Measurements from ENCODE around the gene CGB3. TPM values are rescaled to one million over a fixed set of nuclear protein-coding genes. Genes with fewer than 3 reads are reported as not detected.

Gene CGB3
- total RNA-seq, 2 donors from 2014 or later = not detected

DNA sequence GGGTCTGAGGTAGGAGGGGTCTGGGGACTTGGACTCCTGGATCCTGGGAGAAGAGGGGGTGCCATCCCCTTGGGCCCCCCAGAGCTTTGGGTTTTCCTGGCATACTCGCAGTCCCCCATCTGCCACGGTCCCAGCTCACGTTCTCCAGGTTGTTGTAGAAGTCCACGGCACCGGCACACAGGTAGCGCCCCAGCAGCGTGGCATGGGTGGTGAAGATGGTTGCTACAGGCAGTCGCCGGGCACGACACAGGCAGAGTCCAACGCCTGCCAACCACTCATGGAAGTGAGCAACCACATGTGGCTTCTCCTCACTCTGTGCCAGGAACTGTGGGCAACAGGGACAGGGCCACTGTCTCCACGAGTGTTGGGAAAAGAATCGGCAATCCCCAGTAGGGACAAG lies 38.4 kb downstream of the CGB3 start:
- DNase-seq = no peak
- Mint-ChIP-seq H3K27ac (no peak overlapping the region), H3K4me3 (no peak overlapping the region), H3K4me1 (peaks cover 14% of the 10 kb centered on the region), H3K27me3 (no peaks in the 10 kb centered on the region), H3K36me3 (ENCODE audit: low read depth) (peaks cover 6% of the 10 kb centered on the region)
- no peaks in the 10 kb centered on the region for H3K9me3 ChIP-seq (ENCODE audit: control insufficient read depth, low read length, poor library complexity, severe bottlenecking)
- ATAC-seq = no peak

DNA sequence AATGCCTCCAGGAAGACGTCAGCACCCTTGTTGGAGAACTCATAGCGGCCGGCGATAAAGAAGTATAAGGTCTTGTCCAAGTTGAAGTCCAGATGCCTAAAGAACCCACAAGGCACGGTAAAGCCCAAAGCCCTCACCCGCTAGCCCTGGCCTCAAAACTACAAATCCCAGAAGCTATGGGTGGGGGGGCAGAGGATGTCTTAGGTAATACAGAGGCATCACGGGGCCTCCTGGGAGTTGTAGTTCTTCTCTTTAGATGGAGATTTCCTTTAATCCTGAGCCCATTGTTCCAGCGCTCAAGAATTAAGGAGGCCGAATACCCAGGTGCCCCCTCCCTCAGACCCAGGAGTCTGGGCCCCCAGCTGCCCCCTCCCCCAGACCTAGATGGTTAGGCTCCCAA lies 41.9 kb downstream of the CGB3 start:
- ATAC-seq = no peak
- H3K4me3 Mint-ChIP-seq = no peak overlapping the region
- H3K27me3 Mint-ChIP-seq = no peaks in the 10 kb centered on the region
- no peak for DNase-seq
- no peak overlapping the region for H3K27ac Mint-ChIP-seq
- peaks cover 4% of the 10 kb centered on the region for H3K36me3 Mint-ChIP-seq (ENCODE audit: low read depth)
- no peaks in the 10 kb centered on the region for H3K9me3 ChIP-seq (ENCODE audit: control insufficient read depth, low read length, poor library complexity, severe bottlenecking)
- H3K4me1 Mint-ChIP-seq = peaks cover 2% of the 10 kb centered on the region

DNA sequence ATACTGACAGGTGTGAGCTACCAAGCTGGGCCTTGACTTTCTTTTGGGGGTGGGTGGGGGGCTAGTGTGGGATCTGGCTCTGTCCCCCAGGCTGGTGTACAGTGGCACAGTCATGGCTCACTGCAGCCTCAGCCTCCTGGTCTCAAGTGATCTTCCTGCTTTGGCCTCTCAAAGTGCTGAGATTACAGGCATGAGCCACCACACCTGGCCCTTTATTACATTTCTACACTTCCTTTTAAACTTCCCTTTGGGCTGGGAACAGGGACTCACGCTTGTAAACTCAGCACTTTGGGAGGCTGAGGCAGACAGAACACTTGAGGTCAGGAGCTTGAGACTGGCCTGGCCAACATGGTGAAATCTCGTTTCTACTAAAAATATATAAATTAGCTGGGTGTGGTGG lies 47.1 kb downstream of the CGB3 start:
- no peak for ATAC-seq
- Mint-ChIP-seq H3K27ac (no peak overlapping the region), H3K27me3 (no peaks in the 10 kb centered on the region), H3K36me3 (ENCODE audit: low read depth) (peaks cover 3% of the 10 kb centered on the region), H3K4me3 (no peak overlapping the region), H3K4me1 (peaks cover 2% of the 10 kb centered on the region)
- DNase-seq = no peak
- H3K9me3 ChIP-seq (ENCODE audit: control insufficient read depth, low read length, poor library complexity, severe bottlenecking) = no peaks in the 10 kb centered on the region

DNA sequence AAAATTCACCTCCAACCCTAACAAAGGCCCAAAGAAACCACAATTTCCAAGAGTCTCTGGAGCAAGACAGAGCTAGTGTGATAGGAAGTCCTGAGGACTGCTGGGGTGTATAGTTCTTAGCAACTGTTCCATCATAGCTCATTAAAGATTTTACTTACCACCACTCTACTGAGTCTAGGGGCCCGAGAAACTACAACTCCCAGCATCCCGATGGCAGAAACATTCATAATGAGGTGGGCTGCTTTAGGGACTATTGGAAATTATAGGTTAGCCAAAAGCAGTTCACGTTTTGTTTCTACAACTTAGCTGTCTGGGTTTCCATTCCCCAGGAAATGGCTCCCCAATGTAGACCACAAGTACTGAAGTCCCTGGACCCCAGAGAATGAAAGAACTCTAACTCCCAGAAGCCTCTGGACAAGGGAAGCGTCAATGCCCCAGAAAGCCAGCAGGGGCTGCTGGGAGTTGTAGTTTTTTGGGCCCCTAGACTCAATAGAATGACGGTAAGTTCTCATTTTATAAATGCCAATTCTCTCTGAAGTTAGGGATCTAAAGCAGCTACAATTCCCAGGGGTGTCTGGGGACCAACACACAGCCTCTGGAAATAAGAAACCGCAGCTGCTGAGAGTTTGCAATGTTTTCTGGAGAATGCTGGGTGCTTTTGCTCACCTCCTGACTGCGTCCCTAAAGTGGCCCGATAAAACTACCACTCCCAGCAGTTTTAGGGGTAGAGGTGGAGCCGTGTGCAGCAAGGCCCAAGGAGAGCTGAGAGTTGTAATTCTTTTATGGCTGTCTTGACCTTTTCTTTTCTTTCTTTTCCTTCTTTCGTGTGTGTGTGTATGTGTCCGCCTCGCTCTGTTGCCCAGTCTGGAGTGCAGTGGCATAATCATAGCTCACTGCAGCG lies 47.9 kb downstream of the CGB3 start:
- Mint-ChIP-seq H3K27me3 (no peaks in the 10 kb centered on the region), H3K4me1 (peaks cover 2% of the 10 kb centered on the region), H3K36me3 (ENCODE audit: low read depth) (peaks cover 2% of the 10 kb centered on the region), H3K27ac (no peak overlapping the region), H3K4me3 (no peak overlapping the region)
- DNase-seq (no peak), ATAC-seq (peak; percentile 87)
- H3K9me3 ChIP-seq (ENCODE audit: control insufficient read depth, low read length, poor library complexity, severe bottlenecking) = no peaks in the 10 kb centered on the region

Other genes with a start within 250 kb of the CGB3 start
- gene BCAT2, start 213.3 kb downstream of the CGB3 start, total RNA-seq = 10 to 100 TPM; 14.0 to 14.6 TPM
- under 1 TPM in 1 of 2 donors, not detected in 1; 0.44 TPM for gene HSD17B14, start 187.8 kb downstream of the CGB3 start, total RNA-seq
- gene PLEKHA4, start 155.7 kb downstream of the CGB3 start, total RNA-seq = 1 to 10 TPM in 1 of 2 donors, under 1 TPM in 1; 0.42 to 3.0 TPM
- gene PPP1R15A, start 151.9 kb downstream of the CGB3 start, total RNA-seq = 1,000 to 10,000 TPM in 1 of 2 donors, 100 to 1,000 TPM in 1; 954 to 1,165 TPM
- gene TULP2, start 125.6 kb downstream of the CGB3 start, total RNA-seq = not detected
- gene NUCB1, start 124.0 kb downstream of the CGB3 start, total RNA-seq = 100 to 1,000 TPM; 118 to 135 TPM
- under 1 TPM; 0.50 to 0.86 TPM for gene DHDH, start 90.6 kb downstream of the CGB3 start, total RNA-seq
- 100 to 1,000 TPM in 1 of 2 donors, 10 to 100 TPM in 1; 89.2 to 104 TPM for gene BAX, start 69.5 kb downstream of the CGB3 start, total RNA-seq
- gene FTL, start 59.0 kb downstream of the CGB3 start, total RNA-seq = 100 to 1,000 TPM; 612 to 898 TPM
- 10 to 100 TPM; 21.6 to 24.2 TPM for gene GYS1, start 31.0 kb downstream of the CGB3 start, total RNA-seq
- gene RUVBL2, start 30.4 kb downstream of the CGB3 start, total RNA-seq = 10 to 100 TPM; 20.2 to 25.5 TPM
- not detected for gene LHB, start 7.2 kb downstream of the CGB3 start, total RNA-seq
- gene CGB2, start 7.6 kb upstream of the CGB3 start, total RNA-seq = not detected
- gene CGB1, start 12.6 kb upstream of the CGB3 start, total RNA-seq = not detected
- not detected for gene CGB5, start 19.5 kb upstream of the CGB3 start, total RNA-seq
- not detected for gene CGB8, start 24.8 kb upstream of the CGB3 start, total RNA-seq
- not detected for gene CGB7, start 33.4 kb upstream of the CGB3 start, total RNA-seq
- gene NTF4, start 40.5 kb upstream of the CGB3 start, total RNA-seq = not detected
- not detected for gene KCNA7, start 48.4 kb upstream of the CGB3 start, total RNA-seq
- gene SNRNP70, start 61.1 kb upstream of the CGB3 start, total RNA-seq = 100 to 1,000 TPM; 352 to 394 TPM
- gene LIN7B, start 90.0 kb upstream of the CGB3 start, total RNA-seq = 1 to 10 TPM; 4.7 to 5.2 TPM
- 1 to 10 TPM; 3.6 to 3.9 TPM for gene C19orf73, start 94.8 kb upstream of the CGB3 start, total RNA-seq
- 1 to 10 TPM; 2.6 to 3.9 TPM for gene PPFIA3, start 95.2 kb upstream of the CGB3 start, total RNA-seq
- not detected for gene HRC, start 131.1 kb upstream of the CGB3 start, total RNA-seq
- gene TRPM4, start 133.5 kb upstream of the CGB3 start, total RNA-seq = under 1 TPM in 1 of 2 donors, not detected in 1; 0.25 TPM